ENCODE measurements around the gene SASS6. TPM values are rescaled to one million over a fixed set of nuclear protein-coding genes. Genes with fewer than 3 reads are reported as not detected.
A peak's percentile ranks its signal among the peaks of the same experiment; 100 is the strongest.

SASS6 gene
- total and polyA plus RNA-seq, 8 donors = 0.87 to 6.1 (median 2.7) TPM

DNA sequence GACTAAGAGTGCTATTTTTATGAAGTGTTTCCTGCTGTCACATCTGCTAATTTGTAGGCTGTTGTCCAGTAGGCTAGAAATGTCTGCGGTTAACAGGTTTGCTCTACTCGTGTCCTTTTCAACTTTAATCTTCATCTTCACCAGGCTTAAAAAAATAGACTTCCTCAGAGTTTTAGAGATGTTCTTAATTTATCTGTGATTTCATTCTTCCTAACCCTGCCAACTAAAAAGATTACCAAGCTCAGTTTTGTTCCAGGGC, 66.8 kb downstream of the SASS6 start:
- Histone ChIP-seq H3K4me1 (peaks cover 0 to 14% (median 6%) of the 10 kb centered on the region in 4 donors), H3K27me3 (no peaks in the 10 kb centered on the region), H3K4me3 (no peak overlapping the region), H3K27ac (peak overlapping the region in 1 of 5 donors; percentile 44), H3K36me3 (peaks cover 50 to 87% (median 85%) of the 10 kb centered on the region in 4 donors), H3K9me3 (no peaks in the 10 kb centered on the region)
- DNase-seq = no peak
- intact Hi-C loops (cut with DNase I; ENCODE audit: low total_unique reads) = no loop called here
- TF ChIP-seq POLR2A (IDR thresholded peaks at IDR 0.05) = no peak
- no peak for TF ChIP-seq EP300 (IDR thresholded peaks at IDR 0.05)
- TF ChIP-seq CTCF (IDR thresholded peaks at IDR 0.05) = no peak
- no peak for TF ChIP-seq POLR2AphosphoS5 (IDR thresholded peaks at IDR 0.05)
- WGBS, 5 donors = 86 to 99% (median 95%) methylated on average over 2 of the region's 2 CpGs

- peak overlapping the region in 1 of 5 donors; percentile 44 for H3K27ac ChIP-seq
- intact Hi-C loops (cut with DNase I; ENCODE audit: low total_unique reads) = no loop called here
- WGBS, 5 donors = 78 to 100% (median 83%) methylated on average over 1 of the region's 1 CpG
Measured at GRCh38 chr1:100065183-100065968, 67.4 kb downstream of the SASS6 start.

GRCh38 chr1:100061681-100062080, 71.0 kb downstream of the SASS6 start:
- intact Hi-C loops (cut with DNase I; ENCODE audit: low total_unique reads) = no loop called here
- Histone ChIP-seq H3K9me3 (no peaks in the 10 kb centered on the region), H3K27ac (no peak overlapping the region), H3K4me1 (peaks cover 0 to 21% (median 6%) of the 10 kb centered on the region in 4 donors), H3K4me3 (no peak overlapping the region), H3K36me3 (peaks cover 24 to 84% (median 78%) of the 10 kb centered on the region in 4 donors), H3K27me3 (no peaks in the 10 kb centered on the region)
- WGBS, 5 donors = 95 to 97% (median 97%) methylated on average over 3 of the region's 3 CpGs
- TF ChIP-seq POLR2A (IDR thresholded peaks at IDR 0.05) (no peak), POLR2AphosphoS5 (IDR thresholded peaks at IDR 0.05) (no peak), EP300 (IDR thresholded peaks at IDR 0.05) (no peak), CTCF (IDR thresholded peaks at IDR 0.05) (no peak)
- no peak for DNase-seq

More at GRCh38 chr1:100065183-100065968, 67.4 kb downstream of the SASS6 start:
- H3K9me3 ChIP-seq = no peaks in the 10 kb centered on the region
- TF ChIP-seq EP300 (IDR thresholded peaks at IDR 0.05) (no peak), CTCF (IDR thresholded peaks at IDR 0.05) (no peak), POLR2AphosphoS5 (IDR thresholded peaks at IDR 0.05) (no peak), POLR2A (IDR thresholded peaks at IDR 0.05) (no peak)
- H3K4me1 ChIP-seq = peaks cover 0 to 14% (median 6%) of the 10 kb centered on the region in 4 donors
- peaks cover 47 to 87% (median 85%) of the 10 kb centered on the region in 4 donors for H3K36me3 ChIP-seq
- no peaks in the 10 kb centered on the region for H3K27me3 ChIP-seq
- no peak for DNase-seq
- H3K4me3 ChIP-seq = no peak overlapping the region

DNA sequence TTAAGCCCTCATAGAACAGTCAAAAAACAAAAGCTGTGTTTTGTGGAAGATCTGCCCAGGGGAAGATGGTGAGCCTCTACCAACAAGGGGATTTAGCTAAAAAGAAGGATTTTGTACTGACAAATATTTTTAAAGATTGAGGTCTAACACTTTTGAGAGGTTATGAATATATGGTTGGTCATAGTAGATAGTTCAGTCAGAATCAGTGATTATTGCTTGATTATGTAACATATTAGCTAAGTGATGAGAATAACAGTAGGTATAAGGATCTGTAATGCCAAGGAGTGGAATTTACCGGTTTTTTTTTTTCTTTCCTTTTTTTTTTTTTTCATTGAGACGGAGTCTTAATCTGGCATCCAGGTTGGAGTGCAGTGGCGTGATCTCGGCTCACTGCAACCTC, 79.0 kb downstream of the SASS6 start:
- DNase-seq = no peak
- intact Hi-C loops (cut with DNase I; ENCODE audit: low total_unique reads) = no loop called here
- no peaks in the 10 kb centered on the region for H3K27me3 ChIP-seq
- H3K4me1 ChIP-seq = peaks cover 0 to 37% (median 13%) of the 10 kb centered on the region in 4 donors
- no peak overlapping the region for H3K4me3 ChIP-seq
- WGBS, 5 donors = 93 to 98% (median 95%) methylated on average over 4 of the region's 4 CpGs
- TF ChIP-seq POLR2AphosphoS5 (IDR thresholded peaks at IDR 0.05) = no peak
- no peak for TF ChIP-seq CTCF (IDR thresholded peaks at IDR 0.05)
- no peak for TF ChIP-seq EP300 (IDR thresholded peaks at IDR 0.05)
- no peak for TF ChIP-seq POLR2A (IDR thresholded peaks at IDR 0.05)
- H3K9me3 ChIP-seq = no peaks in the 10 kb centered on the region
- no peak overlapping the region for H3K27ac ChIP-seq
- peaks cover 0 to 38% (median 31%) of the 10 kb centered on the region in 4 donors for H3K36me3 ChIP-seq

Data from stomach (tissue), 9 donors.